Coronary artery (tissue), 2 donors: ENCODE results near the gene SLC5A4.

Experiments used
- DNase-seq: peaks from one replicate; pipeline ENCODE4 v3.0.0-alpha.2; 2017; ENCODE audit warnings: low spot score
- H3K27ac ChIP-seq, 2 donors: fragments of 200-600 bp; sonication (generic); one replicate each; pipeline ENCODE4 v1.5.1; 2016 to 2019
- H3K4me3 ChIP-seq: fragments of 200-600 bp; sonication (generic); 2 replicates; pipeline ENCODE4 v1.5.1; 2016; ENCODE audit warnings: mild to moderate bottlenecking, moderate library complexity
- CTCF ChIP-seq: fragments of 200-600 bp; sonication (generic); IDR thresholded peaks from one replicate; pipeline ENCODE4 v1.5.1; 2019; ENCODE audit warnings: antibody characterized with exemption

The SLC5A4 gene

DNA sequence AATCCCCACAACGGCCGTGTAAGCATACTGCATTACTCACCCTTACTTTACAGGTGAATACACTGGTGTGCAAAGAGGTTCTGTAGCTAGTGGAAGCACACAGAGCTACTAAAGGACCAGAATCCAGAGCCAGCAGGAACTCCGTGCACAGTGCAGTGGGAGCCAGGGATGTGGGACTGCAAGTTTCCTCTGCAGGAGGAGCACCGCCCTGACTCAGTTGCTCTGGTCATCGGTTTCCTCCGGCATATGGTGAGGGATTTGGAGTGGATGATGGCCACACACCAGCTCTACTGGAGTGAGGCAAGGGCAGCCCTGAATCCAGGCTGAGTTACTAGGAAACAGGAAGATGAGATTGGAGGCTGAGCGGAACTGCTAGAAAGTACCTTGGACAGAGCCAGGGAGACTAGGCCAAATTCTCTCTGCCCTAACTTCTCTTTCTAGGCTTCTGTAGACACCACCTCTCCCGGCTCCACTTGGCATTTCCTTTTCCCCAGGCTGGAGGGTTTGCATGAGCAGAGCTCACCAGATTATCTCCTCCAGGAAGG, 77.9 kb downstream of the SLC5A4 start:
- H3K27ac ChIP-seq = no peak overlapping the region
- H3K4me3 ChIP-seq = no peak overlapping the region
- no peak for TF ChIP-seq CTCF
- DNase-seq = no peak

DNA sequence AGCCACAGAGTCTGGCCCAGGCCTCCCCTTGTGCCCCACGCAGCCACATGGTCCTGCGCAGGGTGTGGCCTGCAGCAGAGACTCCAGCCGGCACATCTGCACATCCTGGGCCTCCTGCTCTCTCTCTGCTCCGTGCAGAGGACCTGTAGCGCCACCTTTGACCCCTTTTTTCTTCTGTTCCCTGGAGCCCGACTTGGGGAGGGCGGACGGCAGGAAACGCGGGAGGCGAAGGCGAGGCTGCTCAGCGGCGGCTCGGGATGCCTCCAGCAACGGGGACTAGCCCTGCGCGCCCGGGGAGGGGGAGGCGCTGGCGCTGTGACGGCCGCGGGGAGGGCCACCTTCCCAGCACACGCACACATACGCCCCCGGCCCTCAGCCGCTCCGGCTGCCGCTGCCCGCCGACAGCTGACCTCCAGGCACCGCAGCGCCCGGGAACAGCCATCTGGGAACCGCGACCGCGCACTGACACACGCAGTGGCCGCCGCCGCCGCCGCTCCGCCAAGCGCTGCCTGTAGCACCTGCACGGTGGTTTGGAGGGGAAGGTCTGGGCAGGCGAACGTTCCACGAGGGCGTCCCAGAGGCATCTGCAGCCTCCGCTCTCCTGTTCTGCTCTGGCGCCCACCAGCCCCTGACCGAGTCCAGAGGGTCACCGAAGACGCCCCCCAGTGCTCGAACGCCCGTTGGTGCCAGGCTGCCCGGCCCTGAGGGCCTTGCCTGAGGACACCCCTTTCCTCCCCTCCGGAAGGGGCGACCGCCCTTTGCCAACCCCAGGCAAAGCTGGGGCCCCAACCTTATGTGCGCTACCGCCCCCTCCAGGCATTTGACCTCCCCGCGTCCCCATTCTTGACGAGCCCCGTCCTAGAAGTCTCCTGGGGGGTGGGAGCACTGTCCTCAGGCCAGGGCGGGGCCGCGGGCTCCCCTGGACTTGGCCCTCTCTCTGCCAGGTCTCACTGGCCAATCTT, 79.2 kb downstream of the SLC5A4 start:
- no peak for TF ChIP-seq CTCF
- H3K27ac ChIP-seq = no peak overlapping the region
- peak overlapping the region; percentile 34 for H3K4me3 ChIP-seq
- DNase-seq = no peak

- no peak overlapping the region for H3K27ac ChIP-seq
- no peak overlapping the region for H3K4me3 ChIP-seq
- no peak for TF ChIP-seq CTCF
- no peak for DNase-seq
Observed at GRCh38 chr22:32175115-32175514, 80.0 kb downstream of the SLC5A4 start.
